EL (cell line): ENCODE measurements around the gene COL18A1.
A peak's percentile ranks its signal among the peaks of the same experiment; 100 is the strongest.
"Not testable (repeated sequence)": the region's sequence is repeated elsewhere in the genome, so short reads cannot be mapped to it uniquely, and the experiment has no call there.

Source experiments
- DNase-seq: peaks from one replicate; pipeline ENCODE4 v3.0.0-alpha.2; 2016

Gene COL18A1

DNA sequence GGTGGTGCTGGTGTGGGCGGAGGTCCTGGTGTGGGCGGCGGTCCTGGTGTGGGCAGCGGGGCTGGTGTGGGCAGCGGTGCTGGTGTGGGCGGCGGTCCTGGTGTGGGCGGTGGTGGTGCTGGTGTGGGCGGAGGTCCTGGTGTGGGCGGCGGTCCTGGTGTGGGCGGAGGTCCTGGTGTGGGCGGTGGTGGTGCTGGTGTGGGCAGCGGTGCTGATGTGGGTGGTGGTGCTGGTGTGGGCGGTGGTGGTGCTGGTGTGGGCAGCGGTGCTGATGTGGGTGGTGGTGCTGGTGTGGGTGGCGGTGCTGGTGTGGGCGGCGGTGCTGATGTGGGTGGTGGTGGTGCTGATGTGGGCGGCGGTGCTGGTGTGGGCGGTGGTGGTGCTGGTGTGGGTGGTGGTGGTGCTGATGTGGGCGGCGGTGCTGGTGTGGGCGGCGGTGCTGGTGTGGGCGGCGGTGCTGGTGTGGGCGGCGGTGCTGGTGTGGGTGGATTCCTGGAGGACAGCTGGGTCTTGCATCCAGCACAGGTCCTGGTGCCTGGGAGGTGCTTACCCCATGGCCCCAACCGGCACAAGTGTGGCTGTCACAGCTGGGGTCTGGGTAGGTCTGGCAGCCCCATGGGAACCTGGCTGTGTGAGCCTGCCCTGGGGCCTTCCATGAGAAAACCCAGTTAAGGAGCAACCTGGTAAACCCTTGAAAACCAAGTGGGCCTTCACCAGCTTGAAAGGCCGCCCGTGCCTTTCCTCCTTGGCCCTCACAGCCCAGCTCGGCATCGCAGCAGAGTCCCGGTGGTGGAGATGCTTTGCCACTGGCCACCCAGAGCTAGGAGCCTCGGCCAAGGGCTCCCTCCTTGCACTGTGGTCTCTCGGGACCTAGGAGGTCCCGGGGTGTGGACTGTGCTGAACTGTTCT is 38.0 kb downstream of the COL18A1 start:
- not testable (repeated sequence) for DNase-seq

DNA sequence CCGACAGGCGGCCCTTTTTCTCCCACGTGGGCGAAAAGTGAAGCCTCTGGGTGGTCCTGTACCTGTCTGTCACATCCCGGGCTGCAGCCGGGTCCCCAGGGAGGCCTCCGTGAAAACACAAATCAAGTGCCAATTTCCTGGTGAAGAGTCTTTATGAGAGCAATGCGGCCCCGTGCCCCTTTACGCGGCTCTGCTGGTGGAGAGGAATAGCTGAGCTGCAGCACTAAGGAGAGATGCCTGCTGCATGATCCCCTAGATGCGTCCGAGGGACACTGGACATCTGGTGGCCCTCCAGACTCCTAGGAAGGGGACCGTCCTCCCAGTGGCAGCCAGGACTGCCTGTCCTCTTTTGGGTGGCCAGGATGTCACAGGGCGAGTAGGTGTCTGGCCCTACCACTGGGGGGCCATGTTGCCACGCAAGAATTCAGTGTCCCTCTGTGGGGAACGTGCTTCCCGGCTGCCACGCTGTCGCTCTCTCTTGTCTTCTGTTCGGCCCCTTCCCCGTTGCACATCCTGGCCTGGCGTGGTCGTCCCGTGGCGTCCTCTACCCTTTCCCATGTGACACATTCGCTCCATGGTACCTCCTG is 38.7 kb downstream of the COL18A1 start:
- no peak for DNase-seq

DNA sequence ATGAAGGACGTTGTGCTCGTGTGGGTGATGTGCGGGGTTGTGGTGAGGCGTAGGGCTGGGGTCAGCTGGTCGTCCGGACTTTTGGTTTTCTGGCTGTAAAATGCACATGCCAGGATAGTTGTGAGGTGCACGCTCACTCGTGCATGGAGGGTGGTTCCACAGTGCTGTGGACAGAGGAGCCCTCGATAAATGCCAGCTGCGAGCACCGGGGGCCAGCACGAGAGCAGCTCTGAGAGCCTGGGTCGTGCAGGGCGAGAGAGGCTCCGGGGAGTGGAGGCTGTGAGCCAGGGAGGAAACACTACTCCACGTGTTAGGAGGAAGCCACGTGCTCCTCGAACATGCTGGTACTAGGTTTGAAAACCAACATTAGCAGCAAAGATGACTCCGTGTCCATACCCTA is 39.4 kb downstream of the COL18A1 start:
- DNase-seq, result no peak

DNA sequence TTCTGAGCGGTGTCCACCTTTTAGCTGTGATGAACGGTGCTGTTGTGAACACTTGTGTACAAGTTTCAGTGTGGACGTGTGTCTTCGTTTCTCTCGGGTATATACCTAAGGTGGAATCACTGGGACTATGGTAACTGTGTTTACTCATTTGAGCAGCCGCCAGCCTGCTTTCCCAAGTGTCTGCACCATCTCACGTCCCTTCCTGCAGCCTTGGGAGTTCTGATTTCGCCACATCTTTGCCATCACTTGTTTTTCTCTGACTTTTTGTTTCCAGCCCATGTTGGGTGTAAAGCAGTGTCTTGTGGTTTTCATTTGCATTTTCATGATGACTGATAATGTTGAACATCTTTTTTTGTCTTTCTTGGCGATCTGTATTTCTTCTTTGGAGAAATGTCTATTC is 40.4 kb downstream of the COL18A1 start:
- no peak for DNase-seq

DNA sequence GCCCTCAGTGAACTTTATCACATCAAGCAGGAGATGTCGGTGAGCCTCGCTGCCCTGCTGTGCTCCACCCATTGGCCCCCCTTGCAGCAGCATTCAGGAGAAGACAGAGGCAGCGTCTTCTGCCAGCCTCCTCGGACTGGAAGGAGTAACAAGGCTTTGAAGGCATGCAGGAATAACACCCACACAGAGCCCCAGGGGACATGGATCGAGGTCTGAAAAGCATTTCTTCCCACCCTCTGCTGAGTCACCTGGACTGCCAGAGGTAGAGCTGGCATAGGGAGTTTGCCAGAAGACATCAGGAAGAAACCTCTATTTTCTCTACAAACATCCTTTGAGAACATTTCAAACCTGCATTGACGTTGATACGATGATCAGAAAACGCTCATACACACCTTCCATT is 42.9 kb downstream of the COL18A1 start:
- DNase-seq, result peak; percentile 43

DNA sequence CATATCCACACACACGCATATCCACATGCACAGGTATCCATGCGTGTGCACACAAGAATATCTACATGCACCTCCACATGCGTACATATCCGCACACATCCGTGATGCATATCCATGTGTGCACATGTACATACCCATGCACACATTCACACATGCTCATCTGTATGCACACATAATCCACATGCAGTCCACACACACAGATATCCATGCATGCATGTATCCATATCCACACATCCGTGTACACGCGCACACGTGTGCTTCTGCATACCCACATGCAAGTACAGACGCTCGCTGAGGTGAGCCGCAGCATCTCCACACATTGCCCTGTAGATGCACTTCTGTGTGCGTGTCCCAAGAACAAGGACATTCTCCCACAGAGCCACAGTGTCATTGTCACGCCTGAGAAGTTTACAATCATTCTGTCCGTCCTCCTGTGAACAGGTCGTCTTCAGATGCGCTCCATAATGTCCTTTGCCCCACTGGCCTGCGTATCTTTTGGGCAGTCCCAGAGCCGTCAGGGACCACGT is 43.4 kb downstream of the COL18A1 start:
- DNase-seq, result no peak

DNA sequence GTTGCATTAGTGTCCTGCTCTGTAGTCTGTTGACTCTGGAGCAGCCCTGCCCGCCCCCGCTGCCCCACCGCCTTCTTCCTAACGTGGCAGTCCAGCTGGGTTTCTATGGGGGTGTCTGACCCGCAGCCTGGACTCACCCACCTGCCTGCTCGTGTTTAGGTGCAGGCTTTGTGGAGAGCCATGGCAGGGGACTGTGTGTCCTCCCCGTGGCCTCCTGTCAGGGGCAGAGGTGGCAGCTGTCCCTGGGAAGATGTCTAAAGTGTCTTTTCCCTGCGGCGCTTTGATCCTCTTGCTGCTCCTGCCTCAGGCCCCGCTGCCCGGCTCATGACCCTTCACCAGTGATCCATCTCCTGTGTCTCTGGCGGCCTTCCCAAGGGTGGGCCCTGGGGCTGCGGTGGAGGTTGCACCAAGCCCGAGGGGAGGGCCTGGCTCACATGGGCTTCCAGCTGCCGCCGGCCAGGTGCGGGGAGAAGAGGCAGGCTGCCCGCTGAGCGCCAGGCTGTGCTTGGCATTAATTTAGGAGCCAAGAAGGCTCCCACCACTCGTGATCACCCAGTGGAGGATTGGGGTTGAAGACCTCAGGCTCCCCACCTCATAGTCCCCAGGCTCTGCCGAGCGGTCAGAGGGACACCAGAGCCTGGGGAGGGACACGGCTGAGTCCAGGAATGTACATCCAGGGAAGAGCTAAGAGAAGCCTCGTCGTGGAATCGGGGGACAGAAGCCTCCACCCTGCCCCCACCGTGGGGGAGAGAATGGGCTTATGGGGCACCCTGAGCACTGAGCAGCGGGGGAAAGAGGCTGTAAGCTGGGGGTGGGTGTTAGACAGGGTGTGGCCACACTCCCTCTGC is 44.1 kb downstream of the COL18A1 start:
- DNase-seq, result no peak

DNA sequence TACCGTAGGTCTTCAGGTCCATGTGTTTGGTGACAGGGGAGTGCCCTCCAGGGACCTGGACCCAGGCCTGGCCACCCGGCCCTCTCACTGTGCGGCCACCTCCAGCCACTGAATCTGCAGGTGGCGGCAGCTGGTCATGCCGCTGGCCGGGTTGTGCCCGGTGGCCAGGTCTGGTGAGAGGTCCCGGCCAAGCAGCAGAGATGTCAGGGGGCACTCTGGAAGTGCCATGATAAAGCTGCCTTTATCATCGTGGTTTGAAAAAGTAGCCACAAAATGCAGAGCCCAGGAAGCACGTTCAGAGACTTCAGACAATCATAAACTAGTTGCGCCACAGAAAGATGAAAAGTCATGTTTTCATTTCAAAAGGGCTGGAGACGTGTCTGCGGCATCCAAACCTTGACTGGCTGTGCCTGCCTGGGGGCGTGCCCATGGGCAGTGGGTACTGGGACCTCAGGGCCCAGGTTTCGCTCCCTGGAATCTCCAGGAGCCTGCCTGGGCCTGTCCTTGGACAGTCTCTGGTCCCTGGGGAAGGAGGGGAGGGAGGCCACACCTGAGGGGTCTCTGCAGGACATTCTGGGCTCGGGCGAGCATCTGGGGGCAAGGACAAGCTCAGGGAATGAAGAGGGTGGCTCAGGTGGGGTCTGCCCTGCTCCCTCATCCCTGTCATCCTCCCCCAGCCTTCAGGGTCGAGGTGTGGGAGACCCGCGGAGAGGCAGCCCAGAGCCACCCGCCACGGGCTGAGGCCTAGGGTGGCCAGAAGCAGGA is 44.9 kb downstream of the COL18A1 start:
- no peak for DNase-seq

DNA sequence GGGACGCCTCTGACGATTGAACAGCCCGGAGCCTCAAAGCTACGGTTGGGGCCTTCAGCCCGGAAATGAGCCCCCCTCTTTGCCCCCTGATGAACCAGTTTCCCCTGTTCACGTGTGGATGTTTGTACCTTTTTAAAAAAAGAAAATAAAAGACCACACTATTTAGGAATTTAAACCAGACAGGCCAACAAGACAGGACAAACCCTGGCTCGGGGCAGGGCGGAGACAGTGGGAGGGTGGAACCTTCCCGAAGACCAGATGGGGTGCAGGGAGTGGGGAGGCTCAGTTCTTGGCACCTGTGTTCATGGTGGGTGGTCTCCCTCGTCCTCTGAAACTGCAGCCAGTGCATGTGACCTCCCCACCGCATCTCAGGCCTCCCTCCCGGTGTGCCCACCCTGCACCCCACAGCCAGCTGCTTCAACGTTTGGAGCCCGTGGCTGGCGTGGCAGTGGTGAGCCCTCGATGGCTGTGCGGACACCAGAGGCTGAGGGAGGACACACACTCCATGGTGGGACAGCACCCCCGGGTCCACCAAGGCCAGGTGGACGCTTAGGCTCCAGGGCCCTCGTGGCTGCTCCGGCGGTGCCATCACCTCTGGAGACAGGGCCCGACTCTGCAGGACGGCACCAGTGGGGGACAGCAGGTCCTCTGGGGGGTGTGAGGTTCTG is 45.6 kb downstream of the COL18A1 start:
- DNase-seq, result no peak

DNA sequence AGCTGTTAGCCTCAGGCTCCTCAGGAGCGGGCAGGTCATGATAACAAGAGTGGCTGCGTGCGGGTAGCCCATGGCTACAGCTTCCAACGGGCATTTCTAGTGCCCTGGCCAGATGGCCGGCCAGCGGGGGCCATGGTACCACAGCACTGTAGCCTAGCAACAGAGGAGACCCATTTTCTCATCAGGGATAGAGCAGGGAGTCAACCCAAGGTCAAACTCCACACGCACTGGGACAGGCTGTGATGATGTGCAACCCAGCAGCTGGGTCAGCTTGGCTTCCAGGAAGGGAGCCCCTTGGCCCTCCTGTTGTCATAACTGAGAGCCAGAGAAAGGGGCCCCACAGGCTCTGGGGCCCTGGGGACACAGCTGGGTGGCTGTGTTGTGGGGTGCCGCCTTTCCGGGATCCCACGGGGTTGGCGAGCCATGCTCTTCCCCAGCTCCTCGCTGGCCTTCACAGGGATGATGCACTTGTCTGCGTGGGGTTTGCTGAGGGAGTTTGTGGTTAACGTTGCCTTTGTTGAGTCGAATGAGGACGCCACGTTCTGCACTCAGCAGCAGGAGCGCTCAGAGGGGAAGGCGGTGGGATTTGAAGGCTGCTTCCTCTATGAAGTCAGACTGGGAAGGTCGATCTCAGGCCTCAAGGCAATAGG is 46.3 kb downstream of the COL18A1 start:
- no peak for DNase-seq

DNA sequence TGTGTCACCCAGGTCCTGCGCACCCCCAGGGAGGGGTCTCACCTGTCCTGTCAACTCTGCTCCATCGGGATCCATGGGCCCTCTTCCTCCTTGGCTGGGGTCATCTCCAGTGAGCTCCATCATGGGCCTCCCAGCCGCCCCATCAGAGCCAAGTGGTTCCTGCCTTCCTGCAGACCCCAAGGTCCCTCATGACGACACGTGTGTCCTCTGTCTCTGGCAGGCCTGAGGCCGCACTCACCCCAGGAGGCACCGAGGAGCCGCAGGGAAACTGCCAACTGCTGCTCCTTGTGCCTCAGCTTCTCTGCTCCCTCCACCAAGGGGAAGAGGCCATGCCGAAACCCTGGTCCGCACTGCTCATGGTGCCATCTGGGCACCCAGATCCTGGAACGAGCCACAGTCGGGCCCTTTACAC is 46.8 kb downstream of the COL18A1 start:
- no peak for DNase-seq

DNA sequence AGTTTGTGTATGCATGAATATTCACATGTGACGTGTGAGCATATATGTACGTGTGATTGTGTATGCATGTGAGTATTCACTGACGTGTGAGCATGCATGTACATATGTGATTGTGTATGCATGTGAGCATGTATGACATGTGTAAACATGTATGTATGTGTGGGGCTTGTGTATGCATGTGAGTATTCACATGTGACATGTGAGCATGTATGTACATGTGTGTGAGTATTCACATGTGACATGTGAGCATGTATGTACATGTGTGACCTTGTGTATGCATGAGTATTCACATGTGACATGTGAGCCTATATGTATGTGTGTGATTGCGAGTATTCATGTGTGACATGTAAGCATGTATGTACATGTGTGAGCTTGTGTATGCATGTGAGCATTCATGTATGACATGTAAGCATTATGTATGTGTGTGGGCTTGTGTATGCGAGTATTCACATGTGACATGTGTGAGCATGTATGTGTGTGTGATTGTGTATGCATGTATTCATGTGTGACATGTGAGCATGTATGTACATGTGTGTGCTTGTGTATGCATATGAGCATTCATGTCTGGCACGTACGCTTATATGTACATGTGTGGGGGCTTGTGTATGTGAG is 47.8 kb downstream of the COL18A1 start:
- DNase-seq, result no peak

DNA sequence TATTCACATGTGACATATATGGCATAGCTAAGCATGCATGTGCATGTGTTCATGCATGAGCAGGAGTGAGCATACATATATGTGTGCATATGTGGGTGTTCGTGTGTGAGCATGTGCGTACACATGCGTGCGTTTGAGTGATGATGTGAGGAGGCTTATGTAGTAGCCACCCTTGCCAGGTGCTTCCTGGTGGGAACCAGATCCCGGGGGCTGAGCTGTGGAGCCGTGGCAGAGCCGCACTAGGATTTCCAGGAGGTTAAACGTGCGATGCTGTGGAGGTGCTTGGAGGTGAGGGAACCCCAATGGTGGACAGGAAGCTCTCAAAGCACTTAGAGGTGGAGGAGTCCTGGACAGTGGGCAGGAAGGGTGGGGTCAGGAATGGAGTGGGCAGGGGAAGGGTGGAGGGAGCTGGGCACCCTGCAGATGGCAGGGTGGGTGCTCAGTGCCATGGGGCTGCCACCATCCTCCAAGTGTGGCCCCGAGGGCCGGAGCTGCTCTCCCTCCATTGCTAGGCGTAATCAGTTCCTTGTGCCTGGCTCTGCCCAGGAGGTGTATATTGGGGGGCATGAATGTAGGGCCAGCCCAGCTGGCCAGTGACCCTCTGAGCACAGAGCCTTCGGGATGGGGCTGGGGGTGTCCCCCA is 48.5 kb downstream of the COL18A1 start:
- DNase-seq, result no peak

DNA sequence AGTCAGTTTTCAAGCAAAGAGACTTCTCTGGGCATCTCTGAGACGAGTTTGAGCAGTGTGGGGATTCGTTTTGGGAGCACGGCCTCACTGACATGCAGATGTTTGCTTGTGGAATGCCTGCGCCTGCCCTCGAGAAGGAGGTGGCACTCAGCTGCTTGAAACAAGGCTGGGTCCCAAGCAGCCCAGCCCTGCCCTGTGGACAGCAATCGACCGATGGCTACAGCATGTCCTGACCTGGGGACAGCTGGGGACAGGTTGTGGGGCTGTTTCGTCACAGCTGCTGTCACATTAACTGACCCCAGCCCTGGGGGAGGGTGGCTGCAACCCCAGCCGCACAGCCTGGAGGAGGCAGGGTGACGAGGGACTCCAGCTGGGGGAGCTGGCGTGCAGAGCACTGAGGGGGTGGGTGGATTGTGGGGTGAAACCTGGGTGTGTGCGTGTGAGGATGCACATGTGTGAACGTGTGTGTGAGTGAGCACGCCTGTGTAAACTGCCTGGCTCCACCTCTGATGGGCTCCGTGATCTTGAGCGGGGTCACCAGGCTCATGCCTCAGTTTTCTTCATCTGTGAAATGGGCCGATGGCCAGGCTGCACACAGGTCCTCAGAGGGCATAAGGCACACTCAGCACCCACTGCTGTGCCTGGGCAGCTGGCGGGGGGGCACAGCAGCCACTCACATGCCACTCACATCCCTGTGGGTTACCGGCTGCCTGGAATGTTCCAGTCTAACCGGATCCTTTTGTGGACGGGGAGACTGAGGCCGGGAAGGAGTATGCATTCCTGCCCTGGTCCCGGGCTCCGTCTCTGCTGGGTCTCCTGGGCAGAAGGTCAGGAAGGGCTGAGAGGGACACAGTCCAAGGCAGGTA is 49.3 kb downstream of the COL18A1 start:
- no peak for DNase-seq

DNA sequence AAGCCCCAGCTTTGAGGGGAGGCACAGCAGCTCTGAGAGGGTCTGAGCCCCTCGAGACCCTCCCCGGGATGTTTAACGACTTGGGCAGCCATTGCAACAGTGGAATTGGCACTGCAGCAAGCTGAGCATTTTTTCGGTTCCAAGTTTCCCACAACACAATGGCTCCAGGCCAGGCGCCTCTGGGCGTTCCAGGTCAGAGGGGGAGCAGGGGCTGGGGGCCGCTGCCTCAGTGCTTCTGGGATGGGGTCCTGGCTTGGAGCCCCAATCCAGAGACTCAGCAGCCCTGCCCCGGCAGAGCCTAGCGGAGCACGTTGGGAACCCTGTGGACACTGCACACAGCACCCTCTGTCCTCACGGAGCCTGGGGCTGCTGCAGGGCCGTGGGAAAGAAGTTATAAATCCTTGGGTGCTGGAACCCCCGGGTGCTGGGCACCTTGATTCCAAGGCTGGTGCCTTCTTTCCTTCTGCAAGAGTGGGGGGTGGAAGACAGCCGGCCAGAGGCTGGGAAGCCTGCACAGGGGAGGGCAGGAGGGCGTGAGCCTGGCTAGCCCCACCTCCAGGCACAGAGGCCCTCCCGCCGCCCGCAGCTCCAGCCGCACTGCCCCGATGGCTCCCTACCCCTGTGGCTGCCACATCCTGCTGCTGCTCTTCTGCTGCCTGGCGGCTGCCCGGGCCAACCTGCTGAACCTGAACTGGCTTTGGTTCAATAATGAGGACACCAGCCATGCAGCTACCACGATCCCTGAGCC is 50.1 kb downstream of the COL18A1 start:
- peak; percentile 19 for DNase-seq

DNA sequence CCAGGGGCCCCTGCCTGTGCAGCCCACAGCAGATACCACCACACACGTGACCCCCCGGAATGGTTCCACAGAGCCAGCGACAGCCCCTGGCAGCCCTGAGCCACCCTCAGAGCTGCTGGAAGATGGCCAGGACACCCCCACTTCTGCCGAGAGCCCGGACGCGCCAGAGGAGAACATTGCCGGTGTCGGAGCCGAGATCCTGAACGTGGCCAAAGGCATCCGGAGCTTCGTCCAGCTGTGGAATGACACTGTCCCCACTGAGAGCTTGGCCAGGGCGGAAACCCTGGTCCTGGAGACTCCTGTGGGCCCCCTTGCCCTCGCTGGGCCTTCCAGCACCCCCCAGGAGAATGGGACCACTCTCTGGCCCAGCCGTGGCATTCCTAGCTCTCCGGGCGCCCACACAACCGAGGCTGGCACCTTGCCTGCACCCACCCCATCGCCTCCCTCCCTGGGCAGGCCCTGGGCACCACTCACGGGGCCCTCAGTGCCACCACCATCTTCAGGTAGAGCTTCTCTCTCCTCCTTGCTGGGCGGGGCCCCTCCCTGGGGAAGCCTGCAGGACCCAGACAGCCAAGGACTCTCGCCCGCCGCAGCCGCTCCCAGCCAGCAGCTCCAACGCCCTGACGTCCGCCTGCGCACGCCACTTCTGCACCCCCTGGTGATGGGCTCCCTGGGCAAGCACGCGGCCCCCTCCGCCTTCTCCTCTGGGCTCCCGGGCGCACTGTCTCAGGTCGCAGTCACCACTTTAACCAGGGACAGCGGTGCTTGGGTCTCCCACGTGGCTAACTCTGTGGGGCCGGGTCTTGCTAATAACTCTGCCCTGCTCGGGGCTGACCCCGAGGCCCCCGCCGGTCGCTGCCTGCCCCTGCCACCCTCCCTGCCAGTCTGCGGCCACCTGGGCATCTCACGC is 51.0 kb downstream of the COL18A1 start:
- no peak for DNase-seq

DNA sequence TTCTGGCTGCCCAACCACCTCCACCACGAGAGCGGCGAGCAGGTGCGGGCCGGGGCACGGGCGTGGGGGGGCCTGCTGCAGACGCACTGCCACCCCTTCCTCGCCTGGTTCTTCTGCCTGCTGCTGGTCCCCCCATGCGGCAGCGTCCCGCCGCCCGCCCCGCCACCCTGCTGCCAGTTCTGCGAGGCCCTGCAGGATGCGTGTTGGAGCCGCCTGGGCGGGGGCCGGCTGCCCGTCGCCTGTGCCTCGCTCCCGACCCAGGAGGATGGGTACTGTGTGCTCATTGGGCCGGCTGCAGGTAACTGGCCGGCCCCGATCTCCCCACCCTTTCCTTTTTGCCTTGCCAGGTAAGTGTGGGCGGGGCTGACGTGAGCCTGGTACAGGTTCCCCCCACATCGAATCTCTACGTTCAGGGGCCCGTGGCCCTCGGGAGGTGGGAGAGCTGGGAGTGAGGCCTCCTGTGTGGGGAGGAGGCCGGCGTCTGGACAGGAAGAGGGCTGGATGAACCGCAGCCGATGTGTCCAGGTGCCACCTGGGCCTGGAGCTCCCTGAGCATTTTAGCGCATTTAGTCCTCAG is 51.7 kb downstream of the COL18A1 start:
- no peak for DNase-seq
